A204.1 (cell line): ENCODE data around the gene PSMC3.

Experiments used
- FAIRE-seq: peaks from 2 replicates; lab custom pipeline; 2012; peaks lifted over from hg19 to GRCh38; lab: Jason Lieb, UNC

The PSMC3 gene

DNA sequence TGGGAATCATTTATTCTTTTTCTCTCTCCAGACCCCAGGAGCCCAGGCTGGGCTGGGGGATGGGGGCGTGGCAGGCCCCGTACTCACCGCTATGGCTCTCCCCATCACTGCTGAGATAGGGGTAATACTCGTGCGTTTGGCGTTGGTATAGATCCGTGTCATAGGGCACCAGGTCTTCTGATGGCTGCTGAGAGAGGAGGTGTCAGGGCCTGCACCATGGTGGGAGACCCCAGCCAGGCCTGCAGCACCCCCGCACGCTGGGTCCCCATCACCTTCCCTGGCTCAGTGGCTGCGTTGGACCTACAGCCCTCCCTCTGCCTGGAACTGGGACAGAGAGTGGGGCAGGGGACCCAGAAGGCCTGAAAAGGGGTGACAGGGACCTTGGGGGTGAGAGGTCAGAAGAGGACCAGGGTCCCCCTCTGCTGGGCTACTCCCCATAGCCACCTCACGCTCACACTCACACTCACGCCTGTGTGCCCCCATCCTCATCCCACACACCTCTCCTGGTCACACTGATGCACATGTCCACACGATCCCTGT lies 50.6 kb downstream of the PSMC3 start:
- FAIRE-seq: no peak

DNA sequence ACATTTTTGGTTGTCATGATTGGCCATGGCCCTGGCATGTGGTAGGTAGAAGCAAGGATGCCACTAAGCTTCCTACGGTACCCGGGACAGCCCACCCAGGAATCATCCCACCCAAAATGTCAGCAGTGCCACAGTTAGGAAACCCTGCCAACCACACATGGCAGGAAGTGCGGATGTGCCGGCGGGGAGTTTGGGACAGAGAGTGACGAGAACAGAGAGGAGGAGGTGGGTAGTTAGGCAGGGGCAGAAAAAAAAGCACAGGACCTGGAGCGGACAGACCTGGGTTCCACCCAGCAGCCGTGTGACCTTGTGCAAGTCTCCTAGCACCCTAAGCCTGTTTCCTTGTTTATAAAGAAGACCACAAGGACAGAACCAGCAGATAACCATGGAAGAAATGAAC lies 51.2 kb downstream of the PSMC3 start:
- FAIRE-seq: no peak

DNA sequence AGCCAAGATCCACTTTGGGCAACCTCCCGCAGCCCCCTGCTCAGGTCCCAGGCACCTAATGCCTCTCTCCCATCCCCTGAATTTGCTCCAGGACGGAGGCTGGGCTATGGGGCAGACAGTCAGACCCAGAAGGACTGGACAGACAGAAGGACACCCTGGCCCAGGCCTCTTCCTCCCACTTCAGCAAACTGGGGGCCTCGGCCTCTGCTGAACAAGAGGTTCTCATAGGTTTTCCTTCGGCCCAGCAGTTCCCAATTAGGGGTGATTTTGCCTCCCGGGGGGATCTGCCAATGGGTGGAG lies 51.6 kb downstream of the PSMC3 start:
- FAIRE-seq: no peak

DNA sequence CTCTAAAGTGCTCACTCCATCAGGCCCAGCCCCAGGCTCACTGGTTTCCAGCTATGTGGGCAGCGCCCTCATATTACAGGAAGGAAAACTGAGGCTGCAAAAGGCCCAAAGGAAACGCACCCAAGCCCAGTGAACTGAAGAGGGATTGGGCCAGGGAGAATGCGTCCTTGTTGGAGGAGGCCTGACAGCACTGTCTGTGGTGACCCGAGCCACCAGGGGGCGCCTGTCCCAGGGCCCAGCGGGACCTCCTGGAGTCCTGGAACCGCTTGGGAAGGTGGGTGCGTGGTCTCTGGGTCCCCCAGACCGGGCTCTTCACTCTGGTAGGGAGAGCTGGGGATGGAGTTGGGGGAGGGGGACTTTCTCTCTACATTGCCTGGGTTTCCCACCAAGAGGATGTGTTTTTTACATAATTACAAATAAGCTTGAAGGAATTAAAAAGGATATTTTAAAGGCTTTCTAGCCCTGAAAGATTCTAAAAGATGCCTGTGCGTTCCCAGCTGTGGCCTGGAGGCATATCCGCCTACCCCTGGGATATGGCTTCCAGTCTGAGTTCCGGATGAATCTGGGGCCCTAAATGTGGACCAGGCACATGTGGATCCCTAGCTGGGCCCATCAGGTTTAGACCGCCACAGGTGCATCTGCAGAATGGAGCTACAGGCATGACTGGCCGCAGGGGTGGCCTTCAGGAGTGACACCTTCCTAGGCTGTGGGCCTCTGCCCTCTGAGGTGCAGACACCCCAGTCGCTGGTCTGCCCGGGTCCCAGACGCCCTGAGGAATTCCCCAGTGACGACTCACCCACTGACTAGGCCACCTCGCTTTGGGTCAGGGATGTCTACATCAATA lies 52.1 kb downstream of the PSMC3 start:
- no peak for FAIRE-seq

DNA sequence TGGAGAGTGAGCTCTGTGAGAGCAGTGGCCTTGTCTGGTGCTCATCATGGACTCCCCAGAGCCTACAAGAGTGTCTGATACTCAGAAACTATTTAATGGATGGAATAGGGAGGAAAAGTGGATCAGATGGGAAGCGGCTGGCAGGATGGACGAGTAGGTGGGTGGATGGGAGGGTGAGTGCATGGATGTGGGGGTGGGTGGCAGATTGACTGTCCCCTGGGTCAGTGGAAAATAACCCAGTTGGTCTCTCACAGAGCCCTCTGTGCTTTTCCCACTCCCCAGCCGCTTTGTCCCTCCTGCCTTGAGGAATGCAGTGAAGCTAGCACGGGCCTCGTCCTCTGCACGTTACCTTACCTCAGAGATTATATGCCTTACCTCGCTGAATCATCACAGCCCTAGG lies 53.8 kb downstream of the PSMC3 start:
- FAIRE-seq: no peak

DNA sequence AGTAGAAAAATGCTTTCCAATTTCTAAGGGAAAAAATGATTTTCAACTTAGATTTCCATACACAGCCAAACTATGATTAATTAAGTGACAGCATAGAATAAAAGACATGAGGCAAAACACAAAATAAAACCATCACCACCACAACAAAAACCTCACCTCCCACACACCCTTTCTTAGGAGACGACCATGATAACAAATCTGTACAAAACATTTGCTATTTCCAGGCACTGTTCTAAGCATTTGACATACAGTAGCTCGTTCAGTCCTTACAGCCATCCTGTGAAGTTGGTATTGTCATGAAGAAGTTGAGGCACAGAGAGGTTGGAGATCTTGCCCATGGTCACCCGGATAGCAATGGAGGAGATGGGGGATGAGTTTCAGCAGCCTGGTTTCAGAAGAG lies 56.6 kb downstream of the PSMC3 start:
- no peak for FAIRE-seq
